Urinary bladder (tissue), 4 donors: ENCODE measurements around the gene KLRD1. TPM values are rescaled to one million over a fixed set of nuclear protein-coding genes. Genes with fewer than 3 reads are reported as not detected.

Experiments
- DNase-seq: peaks from one replicate; pipeline ENCODE4 v3.0.0-alpha.2; 2015; ENCODE audit errors: extremely low spot score
- H3K27ac ChIP-seq: one replicate; pipeline ENCODE4 v1.5.1; 2013; ENCODE audit warnings: low read depth, mild to moderate bottlenecking, moderate library complexity
- H3K36me3 ChIP-seq: one replicate; pipeline ENCODE4 v1.6.1; 2013; ENCODE audit warnings: mild to moderate bottlenecking, moderate library complexity; ENCODE audit not compliant: insufficient read depth
- H3K4me1 ChIP-seq: one replicate; pipeline ENCODE4 v1.6.1; 2013; ENCODE audit warnings: mild to moderate bottlenecking, moderate library complexity; ENCODE audit not compliant: insufficient read depth
- H3K4me3 ChIP-seq: one replicate; pipeline ENCODE4 v1.5.1; 2013; ENCODE audit warnings: low read depth, low read length
- WGBS: extraction: QIAGEN DNeasy Blood & Tissue Kit; methylation state at CpG from one replicate; pipeline ENCODE4 v1.1.7; 2013; 5-methylcytosine and 5-hydroxymethylcytosine counted together
- polyA plus RNA-seq: library from polyadenylated mRNA; stranded (reverse); fragments of 200-250 nt; gene quantifications from one replicate; pipeline ENCODE4 v1.2.3, GENCODE V29; 2013
- total RNA-seq: library from RNA; depleted of rRNA; stranded (reverse); fragments of >200 nt; gene quantifications from one replicate; pipeline ENCODE4 v1.2.3, GENCODE V29; 2014
- donor health status: healthy with polysubstance abuse.
- donor health status: healthy.

The KLRD1 gene
- total and polyA plus RNA-seq, 2 donors = 1.0 to 1.2 TPM

- no peak overlapping the region for H3K4me3 ChIP-seq
- DNase-seq = no peak
- WGBS = 72% methylated on average over 4 of the region's 4 CpGs
- no peaks in the 10 kb centered on the region for H3K4me1 ChIP-seq
- no peaks in the 10 kb centered on the region for H3K36me3 ChIP-seq
- no peak overlapping the region for H3K27ac ChIP-seq
Measured at GRCh38 chr12:10354071-10354470, 46.4 kb downstream of the KLRD1 start.

- H3K4me3 ChIP-seq = no peak overlapping the region
- no peak for DNase-seq
- no peak overlapping the region for H3K27ac ChIP-seq
- H3K4me1 ChIP-seq = no peaks in the 10 kb centered on the region
- 68% methylated on average over 2 of the region's 2 CpGs for WGBS
- no peaks in the 10 kb centered on the region for H3K36me3 ChIP-seq
Measured at GRCh38 chr12:10354502-10354901, 46.8 kb downstream of the KLRD1 start.

DNA sequence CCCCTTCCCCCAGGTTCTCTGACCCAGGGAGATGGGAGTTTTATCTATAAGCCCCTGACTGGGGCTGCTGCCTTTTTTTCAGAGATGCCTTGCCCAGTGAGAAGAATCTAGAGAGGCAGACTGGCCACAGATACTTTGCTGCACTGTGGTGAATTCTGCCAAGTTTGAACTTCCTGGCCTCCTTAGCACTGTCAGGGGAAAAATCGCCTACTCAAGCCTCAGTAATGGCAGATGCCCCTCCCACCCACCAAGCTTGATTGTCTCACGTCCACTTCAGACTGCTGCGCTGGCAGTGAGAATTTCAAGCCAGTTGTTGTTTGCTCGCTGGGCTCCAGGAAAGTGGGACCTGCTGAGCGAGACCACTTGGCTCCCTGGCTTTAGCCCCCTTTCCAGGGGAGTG is 50.5 kb downstream of the KLRD1 start:
- DNase-seq = no peak
- 84% methylated on average over 5 of the region's 5 CpGs for WGBS

DNA sequence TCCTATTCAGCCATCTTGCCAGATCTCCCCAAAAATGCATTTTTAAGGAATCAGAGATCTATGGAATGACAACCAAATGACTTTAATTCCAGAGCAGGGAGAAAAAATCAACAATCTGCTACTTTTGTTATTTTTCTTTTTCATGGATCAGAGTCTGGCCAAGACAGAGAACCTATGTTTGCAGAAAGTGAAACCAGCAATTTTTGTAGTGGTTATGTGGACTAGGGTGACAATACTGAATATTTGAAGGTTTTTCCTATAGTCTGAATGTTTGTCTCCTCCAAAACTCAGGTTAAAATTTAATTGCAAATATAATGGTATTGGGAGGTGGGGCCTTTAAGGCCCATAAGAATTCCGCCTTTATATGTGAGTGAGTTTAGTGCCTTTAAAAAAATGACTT is 51.3 kb downstream of the KLRD1 start:
- Histone ChIP-seq H3K4me1 (no peaks in the 10 kb centered on the region), H3K36me3 (no peaks in the 10 kb centered on the region), H3K4me3 (no peak overlapping the region), H3K27ac (no peak overlapping the region)
- no peak for DNase-seq
- 43% methylated on average over 1 of the region's 1 CpG for WGBS

More for the DNA sequence above, 50.5 kb downstream of the KLRD1 start:
- no peak overlapping the region for H3K27ac ChIP-seq
- no peaks in the 10 kb centered on the region for H3K36me3 ChIP-seq
- H3K4me3 ChIP-seq = no peak overlapping the region
- no peaks in the 10 kb centered on the region for H3K4me1 ChIP-seq

- no peak for DNase-seq
- H3K36me3 ChIP-seq = no peaks in the 10 kb centered on the region
- no peak overlapping the region for H3K4me3 ChIP-seq
- H3K27ac ChIP-seq = no peak overlapping the region
- 84% methylated on average over 4 of the region's 4 CpGs for WGBS
- H3K4me1 ChIP-seq = no peaks in the 10 kb centered on the region
Measured at GRCh38 chr12:10361084-10361483, 53.4 kb downstream of the KLRD1 start.

- no peaks in the 10 kb centered on the region for H3K4me1 ChIP-seq
- no peak overlapping the region for H3K27ac ChIP-seq
- no peak overlapping the region for H3K4me3 ChIP-seq
- DNase-seq = no peak
- 64% methylated on average over 4 of the region's 4 CpGs for WGBS
- no peaks in the 10 kb centered on the region for H3K36me3 ChIP-seq
Measured at GRCh38 chr12:10361622-10362021, 54.0 kb downstream of the KLRD1 start.

- DNase-seq = no peak
- Histone ChIP-seq H3K4me1 (no peaks in the 10 kb centered on the region), H3K4me3 (no peak overlapping the region), H3K36me3 (no peaks in the 10 kb centered on the region), H3K27ac (peak overlapping the region; percentile 67)
- WGBS = 62% methylated on average over 3 of the region's 3 CpGs
Measured at GRCh38 chr12:10362325-10362724, 54.7 kb downstream of the KLRD1 start.

DNA sequence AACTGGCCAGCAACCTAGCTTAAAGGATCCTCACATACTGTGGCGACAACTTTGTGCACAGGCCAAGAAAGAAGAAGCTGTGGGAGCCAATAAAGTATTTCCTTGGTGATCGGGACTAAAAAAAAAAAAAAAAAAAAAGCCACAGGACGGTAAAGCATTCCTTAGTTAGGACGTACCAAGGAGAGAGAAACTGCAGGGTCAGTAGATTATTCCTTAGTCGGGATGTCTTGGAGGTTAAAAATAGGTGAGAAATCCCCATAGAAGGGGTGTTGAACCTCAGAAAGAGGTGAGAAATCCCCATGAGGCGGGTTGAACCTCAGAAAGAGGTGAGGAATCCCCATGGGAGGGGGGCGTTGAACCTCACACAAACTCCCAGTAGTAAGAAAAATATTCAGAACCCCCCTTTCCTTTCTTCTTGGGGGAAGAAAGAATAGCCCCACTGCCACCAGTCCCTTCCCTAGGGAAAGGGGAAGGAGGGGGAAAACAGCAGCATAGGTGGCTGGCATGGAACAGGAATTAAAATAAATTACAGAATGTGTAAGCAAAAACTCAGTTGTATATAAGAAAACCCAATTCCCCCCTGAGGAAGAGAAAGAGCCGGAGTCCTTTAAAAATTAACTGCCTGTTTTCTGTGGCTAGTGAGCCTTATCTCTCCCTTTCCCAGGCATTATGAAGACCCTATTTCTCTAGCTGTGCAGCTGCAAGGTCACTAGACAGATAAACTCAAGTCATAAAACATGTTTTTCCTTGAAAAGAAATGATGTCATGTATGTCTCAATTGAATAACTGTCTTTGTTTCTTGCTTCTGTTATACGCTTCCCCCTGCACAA is 55.4 kb downstream of the KLRD1 start:
- DNase-seq = no peak
- H3K27ac ChIP-seq = peak overlapping the region; percentile 94

DNA sequence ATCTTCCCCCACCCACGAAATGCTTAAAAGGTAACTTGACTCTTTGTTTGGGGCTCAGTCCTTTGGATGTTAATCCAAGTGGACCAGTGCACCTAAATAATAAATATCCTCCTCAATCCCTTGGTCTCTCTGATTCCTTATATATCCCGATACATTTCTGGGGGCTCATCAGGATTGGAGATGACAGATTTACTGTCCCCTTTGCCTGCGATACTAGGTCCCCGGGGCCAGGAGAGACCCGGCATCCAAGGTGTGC is 55.9 kb downstream of the KLRD1 start:
- Histone ChIP-seq H3K27ac (peak overlapping the region; percentile 94), H3K4me3 (peak overlapping the region; percentile 49), H3K4me1 (no peaks in the 10 kb centered on the region), H3K36me3 (no peaks in the 10 kb centered on the region)
- WGBS = 16% methylated on average over 5 of the region's 5 CpGs
- DNase-seq = no peak

More for the DNA sequence above, 55.4 kb downstream of the KLRD1 start:
- 30% methylated on average over 9 of the region's 9 CpGs for WGBS
- Histone ChIP-seq H3K4me3 (peak overlapping the region; percentile 2), H3K4me1 (no peaks in the 10 kb centered on the region), H3K36me3 (no peaks in the 10 kb centered on the region)

DNA sequence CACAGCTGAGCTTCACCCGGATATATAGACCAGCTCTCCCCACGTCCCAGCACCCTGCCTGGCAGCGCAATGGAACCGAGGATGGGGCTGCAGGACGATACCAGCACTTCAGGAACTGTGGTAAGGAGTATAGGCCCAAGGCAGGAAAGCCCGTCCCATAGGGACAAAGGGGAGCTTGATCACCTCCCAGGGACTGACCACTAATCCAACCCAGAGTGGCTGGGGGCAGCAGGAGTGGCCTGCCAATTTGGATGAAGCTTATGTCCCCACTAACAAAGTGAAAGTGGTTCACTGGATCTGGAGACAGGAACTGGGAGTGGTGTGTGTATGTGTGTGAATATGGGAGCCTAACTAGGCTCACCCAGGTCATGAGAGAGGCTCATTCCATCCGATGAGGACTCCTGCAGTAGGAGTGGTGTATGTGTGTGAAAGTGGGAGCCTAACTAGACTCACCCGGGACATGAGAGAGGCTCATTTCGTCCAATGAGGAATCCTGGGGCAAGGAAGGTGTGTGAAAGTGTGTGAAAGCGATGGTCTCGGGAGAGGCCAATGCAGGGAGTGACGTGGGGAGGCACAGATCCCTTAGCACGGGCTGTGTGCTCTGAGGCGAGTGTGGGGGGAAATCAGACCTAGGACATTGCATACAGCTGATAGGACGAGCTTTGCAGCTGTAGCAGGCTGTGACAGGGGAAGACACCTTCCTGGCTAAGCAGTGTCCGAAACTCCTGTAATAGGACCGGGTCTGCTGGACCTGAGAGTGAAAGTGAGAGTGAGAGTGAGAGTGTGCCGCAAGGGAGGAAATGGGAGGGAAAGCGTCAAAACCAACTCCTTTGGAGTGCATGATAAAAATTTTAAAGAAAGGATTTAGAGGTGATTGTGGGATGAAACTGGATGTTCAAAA is 56.5 kb downstream of the KLRD1 start:
- no peaks in the 10 kb centered on the region for H3K36me3 ChIP-seq
- peak overlapping the region; percentile 49 for H3K4me3 ChIP-seq
- DNase-seq = peak; percentile 74
- 6% methylated on average over 19 of the region's 19 CpGs for WGBS
- H3K27ac ChIP-seq = peak overlapping the region; percentile 94
- H3K4me1 ChIP-seq = no peaks in the 10 kb centered on the region

- peak; percentile 91 for DNase-seq
- under 1% methylated on average over 15 of the region's 15 CpGs for whole genome bisulfite sequencing
- Histone ChIP-seq H3K27ac (peak overlapping the region; percentile 94), H3K36me3 (no peaks in the 10 kb centered on the region), H3K4me3 (peak overlapping the region; percentile 49), H3K4me1 (no peaks in the 10 kb centered on the region)
Measured at GRCh38 chr12:10364815-10365622, 57.3 kb downstream of the KLRD1 start.

- DNase-seq = no peak
- WGBS = 19% methylated on average over 6 of the region's 6 CpGs
- Histone ChIP-seq H3K4me1 (no peaks in the 10 kb centered on the region), H3K27ac (peak overlapping the region; percentile 82), H3K36me3 (no peaks in the 10 kb centered on the region), H3K4me3 (peak overlapping the region; percentile 49)
Measured at GRCh38 chr12:10365696-10366405, 58.2 kb downstream of the KLRD1 start.

- Histone ChIP-seq H3K4me3 (no peak overlapping the region), H3K4me1 (no peaks in the 10 kb centered on the region), H3K36me3 (no peaks in the 10 kb centered on the region), H3K27ac (peak overlapping the region; percentile 53)
- DNase-seq = no peak
Measured at GRCh38 chr12:10366875-10367274, 59.2 kb downstream of the KLRD1 start.
